K562 (cell line): Measurements from ENCODE around the gene MFN1. TPM values are rescaled to one million over a fixed set of nuclear protein-coding genes. Genes with fewer than 3 reads are reported as not detected.

Source experiments
- ATAC-seq: fragments of 200-7000 bp; cut with Tn5 transposase; 3 replicates; pipeline ENCODE4 v1.9.1; 2020; ENCODE audit warnings: moderate library complexity
- BruUV-seq: library from RNA; stranded (reverse); fragments of 400-500 nt; replicated peaks from 2 replicates; lab custom pipeline; 2021; lab: Mats Ljungman, UMichigan
- CTCF ChIA-PET: fragments of 300-600 bp; formaldehyde crosslinking; extraction: SDS; loops from one replicate; lab custom pipeline; 2021; ENCODE audit warnings: low intra/inter-chr PET ratio; lab: Yijun Ruan, JAX
- POLR2A ChIA-PET: fragments of 300-600, 350-650 bp; sonication (Branson Sonifier 250); formaldehyde crosslinking; extraction: SDS; loops from one replicate; lab custom pipeline; 2021; ENCODE audit warnings: antibody characterized with exemption, inconsistent platforms; lab: Yijun Ruan, JAX
- DNase-seq, 4 experiments: peaks; one replicate each; pipeline versions ENCODE4 v3.0.0 to v3.0.0-alpha.2; 2011 to 2018; ENCODE audit warnings: low spot score in 3 of 4, mixed read lengths in 3 of 4; ENCODE audit errors: extremely low read depth in 1 of 4
- FAIRE-seq: peaks from 2 replicates; lab custom pipeline; 2011; peaks lifted over from hg19 to GRCh38; lab: Jason Lieb, UNC
- H2AFZ ChIP-seq: 2 replicates; pipeline ENCODE4 v1.6.0; 2011; ENCODE audit warnings: low read depth, low read length, control low read depth, inconsistent platforms
- H3K27ac ChIP-seq: fragments of 200-600 bp; 3 replicates; pipeline ENCODE4 v1.8.0; 2011; ENCODE audit warnings: low read depth, mild to moderate bottlenecking, control low read depth, inconsistent platforms, low read length, moderate library complexity, mixed read lengths; ENCODE audit errors: extremely low read depth
- H3K27me3 ChIP-seq, 2 experiments: fragments of 300-600 bp in 1 of 2; 2 replicates in 1 of 2; 3 replicates in 1 of 2; pipeline versions ENCODE4 v1.6.0 to v1.8.0; 2011; ENCODE audit warnings: inconsistent platforms in 2 of 2, low read length in 2 of 2, mild to moderate bottlenecking in 1 of 2, mixed read lengths in 1 of 2, moderate library complexity in 1 of 2; ENCODE audit not compliant: control insufficient read depth in 2 of 2, insufficient read depth in 2 of 2
- H3K36me3 ChIP-seq: fragments of 300-600 bp; 3 replicates; pipeline ENCODE4 v1.8.0; 2011; ENCODE audit warnings: mild to moderate bottlenecking, low read length, inconsistent platforms; ENCODE audit not compliant: control insufficient read depth, insufficient read depth
- H3K4me1 ChIP-seq, 2 experiments: fragments of 200-600 bp in 1 of 2; replicated peaks in 1 of 2; 2 replicates in 1 of 2; 3 replicates in 1 of 2; pipeline versions ENCODE4 v1.5.1 to v1.8.0; 2011; ENCODE audit warnings: inconsistent platforms in 2 of 2, low read length in 2 of 2, mild to moderate bottlenecking in 1 of 2, mixed read lengths in 1 of 2, moderate library complexity in 1 of 2; ENCODE audit not compliant: control insufficient read depth in 2 of 2, insufficient read depth in 2 of 2
- H3K4me2 ChIP-seq: 2 replicates; pipeline ENCODE4 v1.6.1; 2011; ENCODE audit warnings: low read length, control low read depth, inconsistent platforms, mixed read lengths; ENCODE audit not compliant: insufficient read depth
- H3K4me3 ChIP-seq: fragments of 200-600 bp; sonication (generic), shearing (Covaris generic); 2 replicates; pipeline ENCODE4 v1.5.1; 2016; ENCODE audit warnings: control low read depth, inconsistent platforms
- H3K79me2 ChIP-seq: fragments of 200-600 bp; 3 replicates; pipeline ENCODE4 v1.8.0; 2011; ENCODE audit warnings: low read length, inconsistent platforms; ENCODE audit not compliant: control insufficient read depth, insufficient read depth
- H3K9ac ChIP-seq, 2 experiments: 2 replicates each; pipeline versions ENCODE4 v1.6.0 to v1.6.1; 2011; ENCODE audit warnings: low read depth in 2 of 2, low read length in 2 of 2, control low read depth in 1 of 2, inconsistent platforms in 1 of 2, mild to moderate bottlenecking in 1 of 2, mixed read lengths in 1 of 2; ENCODE audit not compliant: insufficient read depth in 1 of 2
- H3K9me1 ChIP-seq: one replicate; pipeline ENCODE4 v1.6.0; 2011; ENCODE audit warnings: inconsistent platforms, mild to moderate bottlenecking, low read length, moderate library complexity; ENCODE audit not compliant: control insufficient read depth, insufficient read depth
- H3K9me3 ChIP-seq: replicated peaks from 2 replicates; pipeline ENCODE4 v1.5.1; 2011; ENCODE audit warnings: low read depth, low read length, inconsistent platforms; ENCODE audit not compliant: control insufficient read depth, insufficient read depth
- H4K20me1 ChIP-seq: replicated peaks from 2 replicates; pipeline ENCODE4 v1.6.1; 2011; ENCODE audit warnings: low read length, inconsistent platforms, mixed read lengths; ENCODE audit not compliant: control insufficient read depth, insufficient read depth
- CHAMP1 ChIP-seq: fragments of 450-650 bp; IDR thresholded peaks from 2 replicates; pipeline ENCODE4 v1.6.1; 2016; ENCODE audit warnings: mild to moderate bottlenecking
- CHD1 ChIP-seq: fragments of 200-600 bp; sonication (generic); IDR thresholded peaks from one replicate; pipeline ENCODE4 v1.6.1; 2012; ENCODE audit warnings: mild to moderate bottlenecking, moderate library complexity, low read length, inconsistent platforms
- FOSL1 ChIP-seq: fragments of 200-800 bp; sonication (Bioruptor generic); conservative IDR thresholded peaks from 2 replicates; pipeline ENCODE4 v1.6.1; 2016; ENCODE audit warnings: missing genetic modification characterization, missing compliant biosample characterization
- IRF9 ChIP-seq: fragments of 450-650 bp; IDR thresholded peaks from 2 replicates; pipeline ENCODE4 v1.6.1; 2016; ENCODE audit warnings: missing biosample characterization, missing genetic modification characterization
- NCOA1 ChIP-seq: fragments of 450-650 bp; IDR thresholded peaks from 2 replicates; pipeline ENCODE4 v1.6.1; 2016; ENCODE audit warnings: low read depth
- POLR2AphosphoS5 ChIP-seq: IDR thresholded peaks from 2 replicates; pipeline ENCODE4 v1.6.1; 2011; ENCODE audit warnings: mild to moderate bottlenecking, low read depth, low read length, moderate library complexity; ENCODE audit not compliant: control insufficient read depth, insufficient read depth
- TAL1 ChIP-seq: fragments of 450-650 bp; IDR thresholded peaks from 2 replicates; pipeline ENCODE4 v1.6.1; 2016; ENCODE audit warnings: mild to moderate bottlenecking
- ZNF121 ChIP-seq: sonication (generic); formaldehyde crosslinking; conservative IDR thresholded peaks from 2 replicates; pipeline ENCODE4 v1.8.0; 2022; ENCODE audit warnings: missing genetic modification reagents
- ZNF124 ChIP-seq: sonication (generic); formaldehyde crosslinking; IDR thresholded peaks from 2 replicates; pipeline ENCODE4 v1.8.1; 2022; ENCODE audit warnings: missing genetic modification reagents
- ZNF584 ChIP-seq: fragments of 200-800 bp; sonication (Bioruptor generic); IDR thresholded peaks from 2 replicates; pipeline ENCODE4 v1.6.1; 2016; ENCODE audit warnings: low read depth, mild to moderate bottlenecking, missing genetic modification characterization, missing compliant biosample characterization
- WGBS: fragments of 100-300 bp; shearing (Covaris generic); methylation state at CpG from one replicate; pipeline ENCODE4 v1.1.6; 2016; ENCODE audit warnings: low coverage, mixed read lengths; ENCODE audit not compliant: insufficient coverage; ENCODE audit errors: missing lambda C conversion rate; 5-methylcytosine and 5-hydroxymethylcytosine counted together
- in situ Hi-C: fragments of 300-500 bp; cut with MboI; formaldehyde crosslinking; loops from 4 replicates; pipeline ENCODE4 v1.15.0; 2018; ENCODE audit warnings: inconsistent platforms, mixed read lengths
- intact Hi-C: fragments of 100-400 bp; cut with micrococcal nuclease; formaldehyde crosslinking; loops from 2 replicates; pipeline ENCODE4 v1.14.2; 2022
- polyA plus RNA-seq, 8 experiments: library from polyadenylated mRNA; depleted of rRNA in 4 of 8; stranded (reverse) in 5 of 8; unstranded in 3 of 8; fragments of >200 nt; fragmentation: Nextera tagmentation in 2 of 8; fragmentation: Illumina TruSeq in 1 of 8; extraction: Ambion mirVana in 2 of 8; extraction: Trizol in 1 of 8; gene quantifications; 2 replicates each; pipeline versions ENCODE4 v1.2.1 to v1.2.3, GENCODE V29; 2011 to 2014; ENCODE audit warnings: inconsistent platforms in 1 of 8, missing spikeins in 1 of 8
- total RNA-seq, 7 experiments: library from RNA; depleted of rRNA in 6 of 7; stranded (reverse); fragments of >200 nt in 6 of 7; fragmentation: Illumina TruSeq in 2 of 7; extraction: Trizol in 2 of 7; gene quantifications; 2 replicates each; pipeline versions ENCODE4 v1.2.1 to v1.2.3, GENCODE V29; 2011 to 2021; ENCODE audit warnings: low replicate concordance in 1 of 7

MFN1 gene
- total and polyA plus RNA-seq, 9 of the 15 experiments (the other 6 are each of a cell fraction or from before 2014, with no cell fraction given) = 10.5 to 42.7 (median 22.6) TPM

- TF ChIP-seq IRF9 (tag) = no peak
Observed at GRCh38 chr3:179428876-179429548, 81.5 kb downstream of the MFN1 start (continued).

- TF ChIP-seq FOSL1 (no peak), ZNF121 (CRISPR knock-in tag) (peak; percentile 81), ZNF584 (CRISPR knock-in tag) (no peak), ZNF124 (CRISPR knock-in tag) (no peak), TAL1 (no peak), POLR2AphosphoS5 (no peak), CHAMP1 (no peak), CHD1 (no peak), NCOA1 (no peak)
- Histone ChIP-seq H3K27ac (no peak overlapping the region), H3K9ac (no peak overlapping the region), H3K4me2 (no peak overlapping the region), H3K27me3 (no peaks in the 10 kb centered on the region), H3K4me1 (no peaks in the 10 kb centered on the region; a peak in 1 of 5 replicates), H3K36me3 (peaks cover 4% of the 10 kb centered on the region; the same call in 1 of the 3 replicates), H3K9me1 (no peaks in the 10 kb centered on the region), H2AFZ (no peak overlapping the region), H3K9me3 (no peaks in the 10 kb centered on the region), H3K79me2 (peaks cover 32% of the 10 kb centered on the region; the same call in 1 of the 3 replicates), H4K20me1 (no peaks in the 10 kb centered on the region), H3K4me3 (no peak overlapping the region)
- intact Hi-C loops = no loop called here
- ATAC-seq (no peak), DNase-seq (no peak), FAIRE-seq (no peak)
- BruUV-seq = no TSS peak
- CTCF ChIA-PET = no interaction called here
- POLR2A ChIA-PET = interaction anchor here (0.7 to 3.2 kb wide), 2 partner anchors 20 to 104 kb away, joined by 3 to 14 read pairs; partner anchors contain the start of gene GNB4
- in situ Hi-C loops = loop anchor here (25.0 kb wide), 1 partner anchor 1182 kb away; the partner anchor contains the start of gene TTC14
- 75% methylated on average over 2 of the region's 2 CpGs for WGBS
Observed at GRCh38 chr3:179430277-179430870, 82.9 kb downstream of the MFN1 start.
